HG03280 (cell line): ENCODE results near the gene TENM4.
"Not testable (repeated sequence)": the region's sequence is repeated elsewhere in the genome, so short reads cannot be mapped to it uniquely, and the experiment has no call there.

Experiments used
- ATAC-seq: cut with Tn5 transposase; IDR thresholded peaks from one replicate; pipeline ENCODE4 v1.9.1; 2021; ENCODE audit warnings: mild to moderate bottlenecking, moderate library complexity; ENCODE audit not compliant: unreplicated experiment

Gene TENM4

DNA sequence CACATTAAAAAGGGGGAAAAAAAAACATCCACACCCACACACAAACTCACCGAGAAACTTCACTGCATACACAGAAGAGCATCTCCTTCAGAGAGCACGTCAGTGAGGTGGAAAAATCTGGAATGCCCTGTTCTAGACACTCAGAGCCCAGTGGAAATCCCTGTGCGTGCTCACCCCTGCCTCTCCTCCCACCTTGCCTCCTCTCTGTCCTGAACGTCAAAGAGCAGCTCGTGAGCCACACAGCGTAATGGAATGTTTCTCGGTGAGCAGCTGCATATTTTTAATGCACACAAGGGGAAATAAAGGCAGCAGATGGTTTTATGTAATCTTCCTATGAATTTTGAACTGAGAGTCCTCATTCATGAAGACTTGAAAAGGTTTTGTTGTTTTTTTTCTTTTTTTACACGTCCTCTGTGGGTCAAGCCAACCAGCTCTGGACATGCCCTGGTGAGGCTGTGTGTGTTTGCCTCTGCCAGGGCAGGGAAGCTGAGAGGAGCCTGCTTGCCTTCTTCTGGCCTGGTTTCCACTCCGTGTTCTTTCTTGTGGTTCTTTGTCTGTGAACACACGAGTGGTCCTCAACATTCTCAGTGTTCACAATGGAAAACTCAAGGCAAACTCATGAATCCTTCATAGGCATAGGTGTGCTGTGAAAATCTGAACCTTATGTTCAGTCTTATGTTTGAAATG lies 219.2 kb downstream of the TENM4 start:
- ATAC-seq: no peak

DNA sequence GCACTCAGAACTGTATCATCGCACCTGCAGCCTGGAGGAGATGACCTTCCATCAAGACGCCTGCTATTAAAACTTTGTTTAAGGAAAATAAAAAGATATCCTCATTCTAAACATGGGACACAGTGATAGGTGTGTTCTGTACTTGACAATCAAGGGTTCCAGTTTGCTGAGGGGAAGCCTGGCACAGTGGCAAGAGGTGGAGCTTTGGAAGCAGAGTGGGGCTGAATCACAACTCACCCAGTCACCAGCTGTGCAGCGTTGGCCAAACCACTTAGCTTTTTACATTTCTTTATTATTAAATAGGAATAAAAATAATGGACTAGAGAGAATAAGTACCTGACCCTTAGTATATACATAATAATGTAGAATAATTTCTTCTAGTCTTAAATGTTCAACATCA lies 220.7 kb downstream of the TENM4 start:
- no peak for ATAC-seq

GRCh38 chr11:79219186-79220045 lies 221.4 kb downstream of the TENM4 start:
- ATAC-seq: no peak

- ATAC-seq: no peak
Measured at GRCh38 chr11:79212741-79213190, 228.1 kb downstream of the TENM4 start.

- ATAC-seq: no peak
Measured at GRCh38 chr11:79209540-79210266, 231.1 kb downstream of the TENM4 start.

DNA sequence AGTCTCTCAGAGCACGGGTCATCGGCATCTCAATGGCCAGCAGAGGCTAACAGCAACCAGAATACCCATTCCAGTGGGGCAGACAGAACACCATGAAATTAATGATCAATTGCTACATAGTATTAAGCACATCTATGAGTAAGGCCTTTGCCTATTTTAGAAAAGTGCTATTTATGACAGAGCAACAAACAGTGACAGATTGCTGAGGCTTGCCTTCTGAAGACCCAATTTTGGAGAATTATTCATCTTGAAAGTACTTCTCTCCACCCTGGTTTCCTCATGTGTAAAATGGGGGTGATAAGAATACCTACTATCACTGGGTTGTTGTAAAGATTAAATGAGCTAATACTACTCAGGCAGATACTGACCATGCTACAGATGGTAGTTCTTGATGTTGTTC lies 232.7 kb downstream of the TENM4 start:
- ATAC-seq: no peak

DNA sequence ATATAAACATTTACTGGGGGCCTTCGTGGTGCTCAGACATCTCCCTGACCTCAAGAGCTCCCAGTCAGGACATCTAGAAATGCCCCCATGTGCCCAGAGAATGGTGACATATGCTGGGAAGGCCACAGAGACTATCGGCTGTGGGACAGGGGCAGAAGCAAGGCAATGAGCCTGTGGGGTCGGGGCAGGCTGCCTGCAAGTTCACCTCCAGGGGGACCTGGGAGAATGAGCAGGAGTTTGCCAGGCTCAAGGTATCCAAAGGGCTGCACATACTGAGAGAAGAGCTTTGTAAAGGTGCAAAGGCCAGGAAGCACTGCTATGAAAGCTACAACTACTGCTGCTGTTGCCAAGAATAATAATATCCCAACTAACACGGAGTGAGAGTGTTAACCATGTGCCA lies 233.9 kb downstream of the TENM4 start:
- no peak for ATAC-seq

GRCh38 chr11:79205786-79206185 lies 235.0 kb downstream of the TENM4 start:
- no peak for ATAC-seq

- ATAC-seq: no peak
Measured at GRCh38 chr11:79201677-79202347, 239.0 kb downstream of the TENM4 start.

- ATAC-seq: no peak
Measured at GRCh38 chr11:79200398-79201070, 240.3 kb downstream of the TENM4 start.

GRCh38 chr11:79199729-79200354 lies 241.0 kb downstream of the TENM4 start:
- no peak for ATAC-seq

- no peak for ATAC-seq
Measured at GRCh38 chr11:79198898-79199250, 242.0 kb downstream of the TENM4 start.

GRCh38 chr11:79198203-79198897 lies 242.5 kb downstream of the TENM4 start:
- no peak for ATAC-seq

GRCh38 chr11:79196950-79197349 lies 243.9 kb downstream of the TENM4 start:
- no peak for ATAC-seq

GRCh38 chr11:79195209-79195608 lies 245.6 kb downstream of the TENM4 start:
- no peak for ATAC-seq

GRCh38 chr11:79193663-79194310 lies 247.0 kb downstream of the TENM4 start:
- ATAC-seq: no peak

- ATAC-seq: no peak
Measured at GRCh38 chr11:79192836-79193235, 248.0 kb downstream of the TENM4 start.

GRCh38 chr11:79191716-79192115 lies 249.1 kb downstream of the TENM4 start:
- ATAC-seq: not testable (repeated sequence)

- not testable (repeated sequence) for ATAC-seq
Measured at GRCh38 chr11:79190553-79190952, 250.3 kb downstream of the TENM4 start.
